HEK293 (cell line): ENCODE data around the gene HECTD3.
A peak's percentile ranks its signal among the peaks of the same experiment; 100 is the strongest.

Source experiments
- FEZF1 ChIP-seq: fragments of 450-650 bp; formaldehyde crosslinking; IDR thresholded peaks from 2 replicates; pipeline ENCODE4 v1.5.1; 2016; ENCODE audit warnings: missing biosample characterization, missing genetic modification characterization
- RBAK ChIP-seq: fragments of 450-650 bp; formaldehyde crosslinking; IDR thresholded peaks from 2 replicates; pipeline ENCODE4 v1.5.1; 2016; ENCODE audit warnings: missing biosample characterization, missing genetic modification characterization
- REPIN1 ChIP-seq: fragments of 450-650 bp; formaldehyde crosslinking; IDR thresholded peaks from 2 replicates; pipeline ENCODE4 v1.5.1; 2017; ENCODE audit warnings: missing biosample characterization, missing genetic modification characterization, low read depth
- TRIM28 ChIP-seq: IDR thresholded peaks from 2 replicates; pipeline ENCODE4 v1.6.1; 2011; ENCODE audit warnings: low read length, control low read depth, borderline replicate concordance
- ZEB2 ChIP-seq: fragments of 450-650 bp; formaldehyde crosslinking; IDR thresholded peaks from 2 replicates; pipeline ENCODE4 v1.5.1; 2016; ENCODE audit warnings: missing biosample characterization, missing genetic modification characterization
- ZFP3 ChIP-seq: fragments of 450-650 bp; formaldehyde crosslinking; IDR thresholded peaks from 2 replicates; pipeline ENCODE4 v1.5.1; 2016; ENCODE audit warnings: low read depth, missing biosample characterization, missing genetic modification characterization
- ZNF114 ChIP-seq: fragments of 450-650 bp; formaldehyde crosslinking; IDR thresholded peaks from 2 replicates; pipeline ENCODE4 v1.5.0; 2017; ENCODE audit warnings: missing biosample characterization, missing genetic modification characterization
- ZNF121 ChIP-seq: fragments of 450-650 bp; formaldehyde crosslinking; IDR thresholded peaks from 2 replicates; pipeline ENCODE4 v1.5.1; 2016; ENCODE audit warnings: missing biosample characterization, missing genetic modification characterization
- ZNF146 ChIP-seq: fragments of 450-650 bp; formaldehyde crosslinking; IDR thresholded peaks from 2 replicates; pipeline ENCODE4 v1.5.1; 2016; ENCODE audit warnings: missing biosample characterization, missing genetic modification characterization
- ZNF2 ChIP-seq: fragments of 450-650 bp; formaldehyde crosslinking; IDR thresholded peaks from 2 replicates; pipeline ENCODE4 v1.5.1; 2016; ENCODE audit warnings: missing biosample characterization, missing genetic modification characterization
- ZNF239 ChIP-seq: fragments of 450-650 bp; formaldehyde crosslinking; IDR thresholded peaks from 2 replicates; pipeline ENCODE4 v1.5.1; 2016; ENCODE audit warnings: missing biosample characterization, missing genetic modification characterization
- ZNF350 ChIP-seq: fragments of 450-650 bp; formaldehyde crosslinking; IDR thresholded peaks from 2 replicates; pipeline ENCODE4 v1.5.0; 2017; ENCODE audit warnings: missing biosample characterization, mild to moderate bottlenecking, missing genetic modification characterization
- ZNF37A ChIP-seq: fragments of 450-650 bp; IDR thresholded peaks from 2 replicates; pipeline ENCODE4 v1.5.1; 2018; ENCODE audit warnings: missing biosample characterization, missing genetic modification characterization
- ZNF398 ChIP-seq: fragments of 450-650 bp; formaldehyde crosslinking; IDR thresholded peaks from 2 replicates; pipeline ENCODE4 v1.5.1; 2017; ENCODE audit warnings: missing biosample characterization, missing genetic modification characterization
- ZNF416 ChIP-seq: fragments of 450-650 bp; formaldehyde crosslinking; IDR thresholded peaks from 2 replicates; pipeline ENCODE4 v1.5.1; 2016; ENCODE audit warnings: missing biosample characterization, missing genetic modification characterization
- ZNF501 ChIP-seq: fragments of 450-650 bp; formaldehyde crosslinking; IDR thresholded peaks from 2 replicates; pipeline ENCODE4 v1.5.1; 2016; ENCODE audit warnings: missing biosample characterization, missing genetic modification characterization
- ZNF610 ChIP-seq: fragments of 450-650 bp; formaldehyde crosslinking; IDR thresholded peaks from 2 replicates; pipeline ENCODE4 v1.5.1; 2016; ENCODE audit warnings: missing biosample characterization, missing genetic modification characterization, borderline replicate concordance
- ZNF654 ChIP-seq: fragments of 450-650 bp; formaldehyde crosslinking; IDR thresholded peaks from 2 replicates; pipeline ENCODE4 v1.5.1; 2016; ENCODE audit warnings: low read depth, missing biosample characterization, missing genetic modification characterization
- ZNF701 ChIP-seq: fragments of 450-650 bp; formaldehyde crosslinking; IDR thresholded peaks from 2 replicates; pipeline ENCODE4 v1.5.1; 2016; ENCODE audit warnings: missing biosample characterization, missing genetic modification characterization
- ZNF777 ChIP-seq: fragments of 450-650 bp; formaldehyde crosslinking; IDR thresholded peaks from 2 replicates; pipeline ENCODE4 v1.5.1; 2017; ENCODE audit warnings: missing biosample characterization, missing genetic modification characterization, borderline replicate concordance
- ZNF785 ChIP-seq: fragments of 450-650 bp; formaldehyde crosslinking; IDR thresholded peaks from 2 replicates; pipeline ENCODE4 v1.5.1; 2016; ENCODE audit warnings: missing biosample characterization, missing genetic modification characterization
- TF ChIP-seq, protein P1 (sequence below): fragments of 450-650 bp; formaldehyde crosslinking; IDR thresholded peaks from 2 replicates; pipeline ENCODE4 v1.5.1; 2016; ENCODE audit warnings: missing biosample characterization, missing genetic modification characterization
- TF ChIP-seq, protein P2 (sequence below): fragments of 450-650 bp; formaldehyde crosslinking; IDR thresholded peaks from 2 replicates; pipeline ENCODE4 v1.5.1; 2016; ENCODE audit warnings: missing biosample characterization, missing genetic modification characterization
- TF ChIP-seq, protein P3 (sequence below): fragments of 450-650 bp; formaldehyde crosslinking; conservative IDR thresholded peaks from 2 replicates; pipeline ENCODE4 v1.5.1; 2016; ENCODE audit warnings: low read depth, missing biosample characterization, missing genetic modification characterization

Gene HECTD3

DNA sequence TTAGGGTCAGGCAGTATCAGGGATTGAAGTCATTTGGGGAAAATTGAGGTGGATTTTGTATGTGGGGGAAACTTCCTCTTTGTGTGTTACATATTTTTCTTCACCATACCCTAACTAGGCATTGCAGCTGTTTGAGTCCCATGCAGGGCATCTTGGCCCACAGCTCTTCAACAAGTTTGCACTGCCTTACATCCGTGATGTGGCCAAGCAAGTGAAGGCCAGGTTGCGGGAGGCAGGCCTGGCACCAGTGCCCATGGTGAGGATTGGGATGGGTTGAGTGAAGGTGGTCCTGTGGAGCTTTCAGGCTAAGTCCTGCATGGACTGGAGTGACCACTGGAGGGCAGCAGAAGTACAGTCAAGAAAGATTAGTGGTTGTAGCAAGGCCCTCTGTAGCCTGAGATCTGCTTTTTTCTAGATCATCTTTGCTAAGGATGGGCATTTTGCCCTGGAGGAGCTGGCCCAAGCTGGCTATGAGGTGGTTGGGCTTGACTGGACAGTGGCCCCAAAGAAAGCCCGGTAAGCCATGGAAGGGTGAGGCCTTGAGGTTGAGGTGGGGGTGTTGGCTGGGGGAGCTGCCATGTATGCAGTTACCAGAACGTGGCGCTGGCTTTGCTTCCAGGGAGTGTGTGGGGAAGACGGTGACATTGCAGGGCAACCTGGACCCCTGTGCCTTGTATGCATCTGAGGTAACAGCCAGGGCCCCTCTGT, 3.4 kb upstream of the HECTD3 start (continued):
- TF ChIP-seq ZNF416 (tag by site-specific recombination) (no peak), ZNF239 (no peak), ZNF37A (tag by site-specific recombination) (no peak), ZNF350 (tag by site-specific recombination) (no peak), ZNF610 (no peak), ZEB2 (tag by site-specific recombination) (peak; percentile 29; the same call in 1 of the 2 replicates), ZNF777 (tag by site-specific recombination) (no peak), REPIN1 (tag by site-specific recombination) (no peak), ZFP3 (tag by site-specific recombination) (no peak), ZNF146 (tag by site-specific recombination) (no peak), ZNF501 (tag by site-specific recombination) (0 out of 2 replicates have a peak, but pooled peaks have one; percentile 37), ZNF2 (peak; percentile 83), ZNF398 (no peak), ZNF701 (tag by site-specific recombination) (no peak), ZNF654 (tag by site-specific recombination) (peak; percentile 83), RBAK (tag by site-specific recombination) (no peak), ZNF114 (no peak), ZNF785 (tag by site-specific recombination) (no peak), TRIM28 (no peak), FEZF1 (tag by site-specific recombination) (no peak), ZNF121 (tag by site-specific recombination) (no peak)
- TF ChIP-seq, protein P1, sequence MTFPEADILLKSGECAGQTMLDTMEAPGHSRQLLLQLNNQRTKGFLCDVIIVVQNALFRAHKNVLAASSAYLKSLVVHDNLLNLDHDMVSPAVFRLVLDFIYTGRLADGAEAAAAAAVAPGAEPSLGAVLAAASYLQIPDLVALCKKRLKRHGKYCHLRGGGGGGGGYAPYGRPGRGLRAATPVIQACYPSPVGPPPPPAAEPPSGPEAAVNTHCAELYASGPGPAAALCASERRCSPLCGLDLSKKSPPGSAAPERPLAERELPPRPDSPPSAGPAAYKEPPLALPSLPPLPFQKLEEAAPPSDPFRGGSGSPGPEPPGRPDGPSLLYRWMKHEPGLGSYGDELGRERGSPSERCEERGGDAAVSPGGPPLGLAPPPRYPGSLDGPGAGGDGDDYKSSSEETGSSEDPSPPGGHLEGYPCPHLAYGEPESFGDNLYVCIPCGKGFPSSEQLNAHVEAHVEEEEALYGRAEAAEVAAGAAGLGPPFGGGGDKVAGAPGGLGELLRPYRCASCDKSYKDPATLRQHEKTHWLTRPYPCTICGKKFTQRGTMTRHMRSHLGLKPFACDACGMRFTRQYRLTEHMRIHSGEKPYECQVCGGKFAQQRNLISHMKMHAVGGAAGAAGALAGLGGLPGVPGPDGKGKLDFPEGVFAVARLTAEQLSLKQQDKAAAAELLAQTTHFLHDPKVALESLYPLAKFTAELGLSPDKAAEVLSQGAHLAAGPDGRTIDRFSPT (tag by site-specific recombination): peak; percentile 47; the same call in 1 of the 2 replicates
- TF ChIP-seq, protein P2, sequence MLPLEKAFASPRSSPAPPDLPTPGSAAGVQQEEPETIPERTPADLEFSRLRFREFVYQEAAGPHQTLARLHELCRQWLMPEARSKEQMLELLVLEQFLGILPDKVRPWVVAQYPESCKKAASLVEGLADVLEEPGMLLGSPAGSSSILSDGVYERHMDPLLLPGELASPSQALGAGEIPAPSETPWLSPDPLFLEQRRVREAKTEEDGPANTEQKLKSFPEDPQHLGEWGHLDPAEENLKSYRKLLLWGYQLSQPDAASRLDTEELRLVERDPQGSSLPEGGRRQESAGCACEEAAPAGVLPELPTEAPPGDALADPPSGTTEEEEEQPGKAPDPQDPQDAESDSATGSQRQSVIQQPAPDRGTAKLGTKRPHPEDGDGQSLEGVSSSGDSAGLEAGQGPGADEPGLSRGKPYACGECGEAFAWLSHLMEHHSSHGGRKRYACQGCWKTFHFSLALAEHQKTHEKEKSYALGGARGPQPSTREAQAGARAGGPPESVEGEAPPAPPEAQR (tag by site-specific recombination): no peak
- TF ChIP-seq, protein P3, sequence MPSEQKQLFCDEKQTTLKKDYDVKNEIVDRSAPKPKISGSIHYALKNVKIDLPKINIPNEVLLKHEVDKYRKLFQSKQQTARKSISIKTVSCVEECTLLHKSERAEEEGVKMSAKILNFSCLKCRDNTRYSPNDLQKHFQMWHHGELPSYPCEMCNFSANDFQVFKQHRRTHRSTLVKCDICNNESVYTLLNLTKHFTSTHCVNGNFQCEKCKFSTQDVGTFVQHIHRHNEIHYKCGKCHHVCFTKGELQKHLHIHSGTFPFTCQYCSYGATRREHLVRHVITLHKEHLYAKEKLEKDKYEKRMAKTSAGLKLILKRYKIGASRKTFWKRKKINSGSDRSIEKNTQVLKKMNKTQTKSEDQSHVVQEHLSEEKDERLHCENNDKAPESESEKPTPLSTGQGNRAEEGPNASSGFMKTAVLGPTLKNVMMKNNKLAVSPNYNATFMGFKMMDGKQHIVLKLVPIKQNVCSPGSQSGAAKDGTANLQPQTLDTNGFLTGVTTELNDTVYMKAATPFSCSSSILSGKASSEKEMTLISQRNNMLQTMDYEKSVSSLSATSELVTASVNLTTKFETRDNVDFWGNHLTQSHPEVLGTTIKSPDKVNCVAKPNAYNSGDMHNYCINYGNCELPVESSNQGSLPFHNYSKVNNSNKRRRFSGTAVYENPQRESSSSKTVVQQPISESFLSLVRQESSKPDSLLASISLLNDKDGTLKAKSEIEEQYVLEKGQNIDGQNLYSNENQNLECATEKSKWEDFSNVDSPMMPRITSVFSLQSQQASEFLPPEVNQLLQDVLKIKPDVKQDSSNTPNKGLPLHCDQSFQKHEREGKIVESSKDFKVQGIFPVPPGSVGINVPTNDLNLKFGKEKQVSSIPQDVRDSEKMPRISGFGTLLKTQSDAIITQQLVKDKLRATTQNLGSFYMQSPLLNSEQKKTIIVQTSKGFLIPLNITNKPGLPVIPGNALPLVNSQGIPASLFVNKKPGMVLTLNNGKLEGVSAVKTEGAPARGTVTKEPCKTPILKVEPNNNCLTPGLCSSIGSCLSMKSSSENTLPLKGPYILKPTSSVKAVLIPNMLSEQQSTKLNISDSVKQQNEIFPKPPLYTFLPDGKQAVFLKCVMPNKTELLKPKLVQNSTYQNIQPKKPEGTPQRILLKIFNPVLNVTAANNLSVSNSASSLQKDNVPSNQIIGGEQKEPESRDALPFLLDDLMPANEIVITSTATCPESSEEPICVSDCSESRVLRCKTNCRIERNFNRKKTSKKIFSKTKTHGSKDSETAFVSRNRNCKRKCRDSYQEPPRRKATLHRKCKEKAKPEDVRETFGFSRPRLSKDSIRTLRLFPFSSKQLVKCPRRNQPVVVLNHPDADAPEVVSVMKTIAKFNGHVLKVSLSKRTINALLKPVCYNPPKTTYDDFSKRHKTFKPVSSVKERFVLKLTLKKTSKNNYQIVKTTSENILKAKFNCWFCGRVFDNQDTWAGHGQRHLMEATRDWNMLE: no peak
